Neural cell (in vitro differentiated cells): Measurements from ENCODE around the gene MTA1. TPM values are rescaled to one million over a fixed set of nuclear protein-coding genes. Genes with fewer than 3 reads are reported as not detected.

Experiments
- H2AFZ ChIP-seq: fragments of 200-600, 300-800 bp; sonication (generic), shearing (Covaris generic); 2 replicates; pipeline ENCODE4 v1.6.0; 2014; ENCODE audit warnings: low read depth, mild to moderate bottlenecking, antibody characterized with exemption, low read length, moderate library complexity
- H3F3A ChIP-seq: fragments of 200-600 bp; shearing (Covaris generic); 2 replicates; pipeline ENCODE4 v1.6.1; 2016; ENCODE audit warnings: mild to moderate bottlenecking, moderate library complexity, mixed read lengths, antibody characterized with exemption, low read length; ENCODE audit not compliant: insufficient read depth, poor library complexity, severe bottlenecking
- H3K27ac ChIP-seq: fragments of 200-600, 300-800 bp; sonication (generic), shearing (Covaris generic); 2 replicates; pipeline ENCODE4 v1.5.1; 2014; ENCODE audit warnings: mild to moderate bottlenecking, low read length, moderate library complexity
- H3K27me3 ChIP-seq: fragments of 300-800, 200-600 bp; sonication (generic), shearing (Covaris generic); 2 replicates; pipeline ENCODE4 v1.6.0; 2014; ENCODE audit warnings: mild to moderate bottlenecking, low read depth, low read length, moderate library complexity; ENCODE audit not compliant: insufficient read depth
- H3K36me3 ChIP-seq: fragments of 300-800, 200-600 bp; sonication (generic), shearing (Covaris generic); 2 replicates; pipeline ENCODE4 v1.5.1; 2014; ENCODE audit warnings: mild to moderate bottlenecking, antibody characterized with exemption, low read length, moderate library complexity; ENCODE audit not compliant: insufficient read depth
- H3K4me2 ChIP-seq: fragments of 300-800, 200-600 bp; sonication (generic), shearing (Covaris generic); 2 replicates; pipeline ENCODE4 v1.6.0; 2014; ENCODE audit warnings: mild to moderate bottlenecking, low read length
- H3K4me3 ChIP-seq: fragments of 300-800, 200-600 bp; sonication (generic), shearing (Covaris generic); 2 replicates; pipeline ENCODE4 v1.5.1; 2014; ENCODE audit warnings: mild to moderate bottlenecking, low read length, moderate library complexity
- H3K79me2 ChIP-seq: fragments of 200-600 bp; shearing (Covaris generic); replicated peaks from 2 replicates; pipeline ENCODE4 v1.6.0; 2014; ENCODE audit warnings: mild to moderate bottlenecking, low read length, moderate library complexity; ENCODE audit not compliant: insufficient read depth
- H3K9ac ChIP-seq: fragments of 300-800, 200-600 bp; sonication (generic), shearing (Covaris generic); 2 replicates; pipeline ENCODE4 v1.6.1; 2016; ENCODE audit warnings: mild to moderate bottlenecking, low read length, mixed read lengths
- H3K9me2 ChIP-seq: fragments of 200-600 bp; shearing (Covaris generic); 2 replicates; pipeline ENCODE4 v1.6.1; 2016; ENCODE audit warnings: mild to moderate bottlenecking, low read length, mixed read lengths; ENCODE audit not compliant: insufficient read depth
- H3K9me3 ChIP-seq: fragments of 200-600, 300-800 bp; sonication (generic), shearing (Covaris generic); 2 replicates; pipeline ENCODE4 v1.6.1; 2016; ENCODE audit warnings: mild to moderate bottlenecking, mixed run types, low read length, moderate library complexity, mixed read lengths
- H4K20me1 ChIP-seq: fragments of 200-600 bp; shearing (Covaris generic); 2 replicates; pipeline ENCODE4 v1.6.1; 2016; ENCODE audit warnings: mild to moderate bottlenecking, mixed run types; ENCODE audit not compliant: insufficient read depth
- CTCF ChIP-seq: fragments of 450-650 bp; IDR thresholded peaks from 2 replicates; pipeline ENCODE4 v1.5.1; 2014; ENCODE audit warnings: antibody characterized with exemption, mild to moderate bottlenecking, moderate library complexity; ENCODE audit not compliant: poor library complexity, severe bottlenecking
- EP300 ChIP-seq: fragments of 450-650 bp; conservative IDR thresholded peaks from 2 replicates; pipeline ENCODE4 v1.6.1; 2014; ENCODE audit warnings: antibody characterized with exemption, mild to moderate bottlenecking, moderate library complexity; ENCODE audit not compliant: poor library complexity, severe bottlenecking
- EZH2 ChIP-seq: fragments of 200-600, 300-800 bp; shearing (Covaris generic), sonication (generic); IDR thresholded peaks from 2 replicates; pipeline ENCODE4 v1.6.1; 2014; ENCODE audit warnings: antibody characterized with exemption, low read length, borderline replicate concordance, mild to moderate bottlenecking; ENCODE audit not compliant: insufficient read depth, poor library complexity, severe bottlenecking
- MXI1 ChIP-seq: fragments of 450-650 bp; conservative IDR thresholded peaks from 2 replicates; pipeline ENCODE4 v1.6.1; 2014; ENCODE audit warnings: antibody characterized with exemption, mild to moderate bottlenecking; ENCODE audit not compliant: poor library complexity, severe bottlenecking
- POLR2AphosphoS5 ChIP-seq: IDR thresholded peaks from 2 replicates; pipeline ENCODE4 v1.6.1; 2012
- RAD21 ChIP-seq: fragments of 450-650 bp; conservative IDR thresholded peaks from 2 replicates; pipeline ENCODE4 v1.6.1; 2014; ENCODE audit warnings: antibody characterized with exemption, mild to moderate bottlenecking, moderate library complexity
- REST ChIP-seq: IDR thresholded peaks from 2 replicates; pipeline ENCODE4 v1.6.1; 2012; ENCODE audit warnings: borderline replicate concordance
- SMC3 ChIP-seq: fragments of 450-650 bp; conservative IDR thresholded peaks from 2 replicates; pipeline ENCODE4 v1.6.1; 2014; ENCODE audit warnings: antibody characterized with exemption, mild to moderate bottlenecking, moderate library complexity; ENCODE audit not compliant: poor library complexity
- TAF1 ChIP-seq: IDR thresholded peaks from 2 replicates; pipeline ENCODE4 v1.6.1; 2012; ENCODE audit warnings: low read depth
- polyA plus RNA-seq: library from polyadenylated mRNA; depleted of rRNA; stranded (reverse); fragments of >200 nt; gene quantifications from 2 replicates; pipeline ENCODE4 v1.2.3, GENCODE V29; 2014

MTA1 gene
- polyA plus RNA-seq, 1 donor from 2014 or later = 94.0 TPM

GRCh38 chr14:105470350-105471296 lies 51.0 kb downstream of the MTA1 start:
- Histone ChIP-seq H3K27ac (peak overlapping the region; percentile 52), H3K27me3 (no peaks in the 10 kb centered on the region), H3K79me2 (peaks cover 9% of the 10 kb centered on the region), H2AFZ (no peak overlapping the region), H4K20me1 (no peaks in the 10 kb centered on the region), H3K4me2 (no peak overlapping the region), H3F3A (no peaks in the 10 kb centered on the region), H3K9me3 (no peaks in the 10 kb centered on the region), H3K4me3 (no peak overlapping the region), H3K36me3 (peaks cover under 1% of the 10 kb centered on the region), H3K9ac (peak overlapping the region; percentile 45), H3K9me2 (no peaks in the 10 kb centered on the region)
- TF ChIP-seq EZH2 (no peak), TAF1 (no peak), SMC3 (no peak), EP300 (no peak)

GRCh38 chr14:105471297-105471821 lies 51.7 kb downstream of the MTA1 start:
- Histone ChIP-seq H3K36me3 (no peaks in the 10 kb centered on the region), H3K4me2 (no peak overlapping the region), H3K9me2 (no peaks in the 10 kb centered on the region), H3K4me3 (no peak overlapping the region), H3K9ac (peak overlapping the region; percentile 45), H4K20me1 (no peaks in the 10 kb centered on the region), H3K27me3 (no peaks in the 10 kb centered on the region), H3K27ac (peak overlapping the region; percentile 52), H3K9me3 (no peaks in the 10 kb centered on the region), H2AFZ (no peak overlapping the region), H3F3A (no peaks in the 10 kb centered on the region), H3K79me2 (peaks cover 17% of the 10 kb centered on the region)
- peak; percentile 30 for TF ChIP-seq CTCF
- TF ChIP-seq RAD21 = no peak

GRCh38 chr14:105471823-105472485 lies 52.3 kb downstream of the MTA1 start:
- peaks cover 23% of the 10 kb centered on the region for H3K79me2 ChIP-seq

More at GRCh38 chr14:105471823-105472485, 52.3 kb downstream of the MTA1 start:
- Histone ChIP-seq H2AFZ (no peak overlapping the region), H3K4me3 (no peak overlapping the region), H3K9me2 (no peaks in the 10 kb centered on the region), H3K27me3 (no peaks in the 10 kb centered on the region), H4K20me1 (no peaks in the 10 kb centered on the region), H3K4me2 (no peak overlapping the region), H3K27ac (peak overlapping the region; percentile 45), H3F3A (no peaks in the 10 kb centered on the region), H3K9ac (peak overlapping the region; percentile 17), H3K36me3 (no peaks in the 10 kb centered on the region), H3K9me3 (no peaks in the 10 kb centered on the region)
- TF ChIP-seq REST (no peak), EP300 (no peak), RAD21 (no peak), MXI1 (no peak), SMC3 (no peak), POLR2AphosphoS5 (no peak), CTCF (no peak), TAF1 (no peak), EZH2 (no peak)
